Subcutaneous adipose tissue (tissue), 4 donors: Measurements from ENCODE around the gene SEC16A. TPM values are rescaled to one million over a fixed set of nuclear protein-coding genes. Genes with fewer than 3 reads are reported as not detected.

Source experiments
- total RNA-seq, 4 donors: library from RNA; depleted of rRNA; stranded (reverse); fragments of >200 nt; gene quantifications; one replicate each; pipeline ENCODE4 v1.1.0, GENCODE V29; 2016
- TF ChIP-seq, protein P1 (sequence below): fragments of 450-650 bp; IDR thresholded peaks from one replicate; pipeline ENCODE4 v1.5.1; 2016; ENCODE audit warnings: low read depth, mild to moderate bottlenecking, control low read depth, antibody characterized with exemption, moderate library complexity

The SEC16A gene, protein sequence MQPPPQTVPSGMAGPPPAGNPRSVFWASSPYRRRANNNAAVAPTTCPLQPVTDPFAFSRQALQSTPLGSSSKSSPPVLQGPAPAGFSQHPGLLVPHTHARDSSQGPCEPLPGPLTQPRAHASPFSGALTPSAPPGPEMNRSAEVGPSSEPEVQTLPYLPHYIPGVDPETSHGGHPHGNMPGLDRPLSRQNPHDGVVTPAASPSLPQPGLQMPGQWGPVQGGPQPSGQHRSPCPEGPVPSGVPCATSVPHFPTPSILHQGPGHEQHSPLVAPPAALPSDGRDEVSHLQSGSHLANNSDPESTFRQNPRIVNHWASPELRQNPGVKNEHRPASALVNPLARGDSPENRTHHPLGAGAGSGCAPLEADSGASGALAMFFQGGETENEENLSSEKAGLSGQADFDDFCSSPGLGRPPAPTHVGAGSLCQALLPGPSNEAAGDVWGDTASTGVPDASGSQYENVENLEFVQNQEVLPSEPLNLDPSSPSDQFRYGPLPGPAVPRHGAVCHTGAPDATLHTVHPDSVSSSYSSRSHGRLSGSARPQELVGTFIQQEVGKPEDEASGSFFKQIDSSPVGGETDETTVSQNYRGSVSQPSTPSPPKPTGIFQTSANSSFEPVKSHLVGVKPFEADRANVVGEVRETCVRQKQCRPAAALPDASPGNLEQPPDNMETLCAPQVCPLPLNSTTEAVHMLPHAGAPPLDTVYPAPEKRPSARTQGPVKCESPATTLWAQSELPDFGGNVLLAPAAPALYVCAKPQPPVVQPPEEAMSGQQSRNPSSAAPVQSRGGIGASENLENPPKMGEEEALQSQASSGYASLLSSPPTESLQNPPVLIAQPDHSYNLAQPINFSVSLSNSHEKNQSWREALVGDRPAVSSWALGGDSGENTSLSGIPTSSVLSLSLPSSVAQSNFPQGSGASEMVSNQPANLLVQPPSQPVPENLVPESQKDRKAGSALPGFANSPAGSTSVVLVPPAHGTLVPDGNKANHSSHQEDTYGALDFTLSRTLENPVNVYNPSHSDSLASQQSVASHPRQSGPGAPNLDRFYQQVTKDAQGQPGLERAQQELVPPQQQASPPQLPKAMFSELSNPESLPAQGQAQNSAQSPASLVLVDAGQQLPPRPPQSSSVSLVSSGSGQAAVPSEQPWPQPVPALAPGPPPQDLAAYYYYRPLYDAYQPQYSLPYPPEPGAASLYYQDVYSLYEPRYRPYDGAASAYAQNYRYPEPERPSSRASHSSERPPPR (N-terminal part only)
- 10 to 100 TPM; 39.0 to 65.4 (median 52.9) TPM for total RNA-seq

DNA sequence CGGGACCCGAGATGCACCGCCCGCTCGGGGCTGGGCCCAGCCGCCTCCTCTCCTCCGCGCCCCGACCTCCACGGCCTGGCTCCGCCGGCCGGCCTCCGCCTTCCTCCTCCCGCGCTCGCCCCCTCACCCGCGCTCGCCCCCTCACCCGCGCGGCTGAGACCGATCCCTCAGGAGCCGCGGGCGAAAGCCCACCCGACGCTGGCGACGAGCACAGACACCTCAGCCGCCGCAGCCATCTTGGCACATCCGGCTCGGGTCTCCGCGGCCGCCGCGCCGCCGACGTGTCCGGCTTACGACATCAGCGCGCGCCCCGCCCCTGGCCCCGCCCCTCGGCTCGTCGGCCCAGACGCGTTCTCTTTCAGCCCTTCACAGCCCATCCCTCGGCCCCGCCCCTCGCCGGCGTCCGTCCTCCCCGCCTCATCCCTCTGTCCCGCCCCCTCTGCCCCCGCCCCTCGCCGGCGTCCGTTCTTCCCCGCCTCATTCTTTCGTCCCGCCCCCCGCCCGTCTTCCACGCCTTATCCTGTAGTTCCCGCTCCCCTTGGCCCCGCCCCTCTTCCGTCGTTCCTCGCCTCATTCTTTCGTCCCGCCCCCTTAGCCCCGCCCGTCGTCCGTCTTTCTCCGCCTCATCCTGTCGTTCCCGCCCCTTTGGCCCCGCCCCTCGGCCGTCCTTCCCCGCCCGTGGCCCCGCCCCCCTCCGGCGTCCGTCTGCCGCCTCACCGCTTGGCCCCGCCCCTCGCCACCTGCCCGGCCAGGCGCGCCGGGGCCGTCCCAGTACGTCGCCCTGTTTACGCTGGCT lies at the start of gene SEC16A:
SEC16A (minus strand) TSS at position 248 of the 796 bp plus-strand sequence. CDS start 5,425 bp downstream, outside the sequence.
- TF ChIP-seq, protein P1, sequence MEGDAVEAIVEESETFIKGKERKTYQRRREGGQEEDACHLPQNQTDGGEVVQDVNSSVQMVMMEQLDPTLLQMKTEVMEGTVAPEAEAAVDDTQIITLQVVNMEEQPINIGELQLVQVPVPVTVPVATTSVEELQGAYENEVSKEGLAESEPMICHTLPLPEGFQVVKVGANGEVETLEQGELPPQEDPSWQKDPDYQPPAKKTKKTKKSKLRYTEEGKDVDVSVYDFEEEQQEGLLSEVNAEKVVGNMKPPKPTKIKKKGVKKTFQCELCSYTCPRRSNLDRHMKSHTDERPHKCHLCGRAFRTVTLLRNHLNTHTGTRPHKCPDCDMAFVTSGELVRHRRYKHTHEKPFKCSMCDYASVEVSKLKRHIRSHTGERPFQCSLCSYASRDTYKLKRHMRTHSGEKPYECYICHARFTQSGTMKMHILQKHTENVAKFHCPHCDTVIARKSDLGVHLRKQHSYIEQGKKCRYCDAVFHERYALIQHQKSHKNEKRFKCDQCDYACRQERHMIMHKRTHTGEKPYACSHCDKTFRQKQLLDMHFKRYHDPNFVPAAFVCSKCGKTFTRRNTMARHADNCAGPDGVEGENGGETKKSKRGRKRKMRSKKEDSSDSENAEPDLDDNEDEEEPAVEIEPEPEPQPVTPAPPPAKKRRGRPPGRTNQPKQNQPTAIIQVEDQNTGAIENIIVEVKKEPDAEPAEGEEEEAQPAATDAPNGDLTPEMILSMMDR, result no peak

DNA sequence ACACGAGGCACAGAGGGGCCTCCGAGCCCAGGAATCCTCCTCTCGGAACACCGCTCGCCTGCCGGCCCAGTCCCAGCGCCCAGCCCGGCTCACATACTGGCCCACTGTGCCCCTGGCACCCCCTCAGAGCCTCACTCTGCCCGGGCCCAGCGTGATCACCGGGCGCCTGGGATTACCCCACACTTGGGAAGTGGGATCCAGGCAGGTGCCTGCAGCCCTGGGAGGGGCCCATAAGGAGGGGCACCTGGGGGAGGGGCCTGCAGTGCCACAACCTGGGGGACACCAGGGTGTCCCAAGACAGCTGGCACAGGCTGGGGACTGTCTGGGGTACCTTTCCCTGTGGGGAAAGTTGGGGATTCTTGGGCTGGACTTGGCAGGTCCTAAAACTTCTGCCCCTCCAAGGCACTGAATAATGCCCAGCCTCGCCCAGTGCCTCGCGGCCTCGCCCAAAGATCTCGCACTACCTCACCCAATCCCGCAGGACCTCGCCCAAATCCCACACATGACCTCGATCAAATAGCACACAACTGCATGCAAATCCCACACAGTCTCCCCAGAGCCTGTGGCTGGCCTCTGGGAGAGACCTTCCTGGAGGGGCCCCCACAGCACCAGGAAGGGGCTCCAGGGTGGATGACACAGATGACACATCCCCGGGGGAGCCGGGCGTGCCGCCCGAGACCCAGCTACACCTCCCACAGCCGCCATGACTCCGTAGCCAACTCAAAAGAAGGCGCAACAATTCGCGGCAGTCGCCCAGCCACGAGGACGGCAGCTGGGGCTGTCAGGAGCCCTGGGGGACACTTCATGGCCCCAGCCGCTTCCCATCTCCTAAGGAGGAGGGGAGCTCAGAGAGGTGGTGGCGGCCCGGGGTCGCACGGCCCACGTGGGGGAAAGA lies 49.3 kb upstream of the SEC16A start:
- TF ChIP-seq, protein P1, result no peak

DNA sequence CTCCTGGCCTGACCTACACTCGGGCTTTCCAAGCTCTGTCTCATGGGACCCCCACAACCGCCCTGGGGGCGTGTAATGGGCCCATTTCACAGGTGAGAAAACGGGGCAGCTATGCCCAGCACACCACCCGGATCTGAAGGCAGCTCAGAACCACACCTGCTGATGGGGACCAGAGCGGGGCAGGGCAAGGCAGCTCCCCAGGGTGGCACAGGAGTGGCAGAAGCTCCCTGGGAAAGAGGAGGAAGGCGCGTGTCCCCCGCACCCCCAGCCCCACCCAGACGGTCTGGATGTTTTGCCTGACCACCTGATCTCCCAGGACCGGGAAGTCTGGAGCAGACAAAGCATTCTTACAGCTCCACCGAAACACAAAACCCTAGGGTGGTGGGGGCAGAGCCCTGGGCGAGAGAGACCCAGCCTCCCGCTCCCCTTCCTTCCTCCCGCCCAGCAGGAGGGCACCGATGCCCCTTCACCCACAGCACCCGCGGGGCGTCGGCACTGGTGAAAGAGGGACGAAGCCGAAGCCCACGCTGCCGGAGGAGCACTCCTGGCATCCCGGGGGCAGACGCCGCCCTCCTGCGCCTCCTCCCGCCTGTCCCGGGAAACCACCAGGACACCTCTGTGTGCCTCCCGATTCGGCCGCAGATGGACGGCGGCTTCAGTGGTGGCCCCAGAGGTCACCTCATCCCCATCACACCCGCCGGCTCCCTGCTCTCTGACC lies 48.5 kb upstream of the SEC16A start:
- TF ChIP-seq, protein P1, result no peak

DNA sequence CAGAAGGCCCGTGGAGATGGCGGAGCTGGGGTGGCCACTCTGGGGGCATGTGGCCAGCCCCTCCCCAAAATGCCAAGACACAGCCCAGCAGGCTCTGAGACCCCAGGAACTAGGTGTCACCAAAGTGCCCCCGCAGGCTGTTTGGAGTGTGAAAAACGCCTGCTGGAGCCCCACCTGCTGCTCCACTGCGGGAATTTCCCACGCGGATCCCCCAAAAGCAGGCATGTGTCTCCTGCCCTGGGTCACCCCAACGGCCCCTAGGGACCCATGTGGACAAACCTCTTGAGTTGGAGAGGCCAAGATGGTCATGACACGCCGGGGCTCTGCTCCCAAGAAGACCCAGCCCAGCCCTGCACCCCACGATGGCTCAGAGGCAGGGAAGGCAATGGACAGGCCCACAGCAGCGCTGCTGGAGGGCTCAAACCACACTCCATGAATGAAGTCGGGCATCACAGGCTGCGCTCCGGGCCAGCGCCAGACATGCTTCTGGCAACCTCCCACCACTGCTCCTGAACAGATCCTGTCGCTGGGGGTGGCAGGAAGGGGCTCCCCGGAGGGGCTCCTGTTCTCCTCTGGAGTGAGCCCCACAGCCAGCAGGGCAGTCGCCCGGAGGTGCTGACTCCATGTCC lies 47.7 kb upstream of the SEC16A start:
- TF ChIP-seq, protein P1, result no peak

DNA sequence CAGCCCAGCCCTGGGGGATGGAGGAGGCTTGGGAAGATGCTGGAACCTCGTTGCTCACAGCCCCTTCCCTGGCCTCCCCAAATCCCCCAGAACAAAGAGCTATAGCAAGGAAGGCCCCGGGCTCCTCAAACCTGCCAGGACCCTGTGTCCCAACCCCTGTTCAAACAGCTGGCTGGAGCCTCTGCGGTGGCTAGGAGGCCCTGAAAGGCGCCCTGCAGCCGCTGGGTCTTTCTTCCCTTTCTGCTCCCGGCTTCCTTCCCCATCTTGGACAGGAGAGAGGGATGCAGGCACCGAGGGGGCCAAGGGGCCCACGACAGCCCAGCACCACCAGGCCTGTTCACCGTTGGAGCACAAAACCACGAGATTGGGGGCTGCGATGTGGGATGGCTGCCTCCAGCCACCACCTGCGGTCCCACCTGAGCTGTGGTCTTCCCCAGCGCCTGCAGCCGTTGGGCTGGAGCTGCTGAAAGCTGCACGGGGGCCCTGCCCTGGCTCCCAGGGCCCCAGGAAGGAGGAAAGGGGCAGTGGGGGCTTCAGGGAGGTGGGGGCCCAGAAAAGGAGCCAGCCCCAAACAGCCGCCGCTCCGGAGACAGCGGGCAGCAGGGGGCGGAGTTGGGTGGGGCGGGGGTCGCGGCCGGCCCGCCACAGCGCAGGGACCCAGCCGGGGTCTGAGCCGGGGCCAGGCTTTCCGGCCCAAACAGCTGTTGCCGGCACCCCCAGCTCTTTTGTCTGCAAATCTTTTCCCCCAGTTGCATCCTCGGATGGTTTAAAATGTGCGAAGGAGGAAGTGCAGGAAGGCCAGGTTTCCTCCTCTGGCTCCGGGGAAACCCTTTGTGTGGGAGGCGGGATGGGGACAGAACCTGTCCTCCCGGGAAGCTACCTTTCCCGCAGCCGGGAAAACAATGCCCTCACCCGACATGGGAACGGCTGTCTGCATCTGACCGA lies 46.9 kb upstream of the SEC16A start:
- TF ChIP-seq, protein P1, result no peak
